PFSK-1 (cell line): ENCODE measurements around the gene CCSER1.

ENCODE experiments used
- FOXP2 ChIP-seq: optimal IDR thresholded peaks from 2 replicates; pipeline ENCODE3; 2011; ENCODE audit warnings: borderline replicate concordance, control low read depth, inconsistent platforms; ENCODE audit not compliant: insufficient read depth; ENCODE audit errors: extremely low read length, extremely low read depth
- POLR2AphosphoS5 ChIP-seq: IDR thresholded peaks from 2 replicates; pipeline ENCODE4 v1.6.1; 2012; ENCODE audit warnings: low read depth, mild to moderate bottlenecking, control low read depth, low read length, moderate library complexity
- SIN3A ChIP-seq: IDR thresholded peaks from 2 replicates; pipeline ENCODE4 v1.6.1; 2012; ENCODE audit warnings: mild to moderate bottlenecking, low read length, moderate library complexity, borderline replicate concordance; ENCODE audit not compliant: insufficient read depth
- TAF1 ChIP-seq: IDR thresholded peaks from 2 replicates; pipeline ENCODE4 v1.6.1; 2012; ENCODE audit warnings: low read length, control low read depth, borderline replicate concordance; ENCODE audit not compliant: insufficient read depth
- TF ChIP-seq, protein P1 (sequence below), 2 experiments: IDR thresholded peaks; 2 replicates each; pipeline versions ENCODE4 v1.6.1 to v1.8.0; 2011 to 2012; ENCODE audit warnings: low read depth in 2 of 2, low read length in 2 of 2, control low read depth in 1 of 2, inconsistent platforms in 1 of 2, mild to moderate bottlenecking in 1 of 2, moderate library complexity in 1 of 2; ENCODE audit not compliant: insufficient read depth in 1 of 2

Gene CCSER1

DNA sequence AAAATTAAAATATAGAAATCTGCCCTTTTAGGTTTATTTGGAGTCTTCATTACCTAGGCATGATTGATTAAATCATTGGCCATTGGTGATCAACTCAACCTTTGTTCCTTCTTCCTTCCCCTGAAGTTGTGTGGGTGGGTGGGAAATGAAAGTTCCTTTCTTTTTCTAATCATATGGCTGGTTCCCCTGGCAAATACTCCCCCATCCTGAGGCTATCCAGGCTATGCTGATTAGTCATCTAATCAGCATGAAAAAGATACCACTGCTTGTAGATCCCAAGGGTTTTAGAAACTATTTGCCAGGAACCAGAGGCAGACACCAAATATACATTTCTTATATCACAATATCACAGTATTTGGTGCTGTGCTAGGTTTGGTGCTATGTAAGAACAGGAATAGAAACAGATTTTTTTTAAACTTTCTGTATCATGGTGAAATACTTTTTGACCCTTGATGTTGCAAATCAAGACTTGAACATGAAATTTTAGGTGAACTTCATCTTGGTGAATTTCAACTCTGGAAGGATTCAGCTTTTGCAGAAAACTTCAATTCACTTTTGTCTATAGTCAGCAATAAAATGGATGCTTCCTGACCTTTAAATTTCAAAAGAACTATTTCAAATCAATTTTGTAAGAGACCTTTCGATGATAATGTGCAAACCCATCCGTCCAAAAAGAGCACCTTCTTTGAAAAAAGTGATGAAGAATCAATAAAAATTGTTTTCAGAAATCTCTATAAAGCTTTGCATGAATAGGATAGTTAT is 71.1 kb downstream of the CCSER1 start:
- TF ChIP-seq FOXP2 = no peak
- TF ChIP-seq, protein P1, sequence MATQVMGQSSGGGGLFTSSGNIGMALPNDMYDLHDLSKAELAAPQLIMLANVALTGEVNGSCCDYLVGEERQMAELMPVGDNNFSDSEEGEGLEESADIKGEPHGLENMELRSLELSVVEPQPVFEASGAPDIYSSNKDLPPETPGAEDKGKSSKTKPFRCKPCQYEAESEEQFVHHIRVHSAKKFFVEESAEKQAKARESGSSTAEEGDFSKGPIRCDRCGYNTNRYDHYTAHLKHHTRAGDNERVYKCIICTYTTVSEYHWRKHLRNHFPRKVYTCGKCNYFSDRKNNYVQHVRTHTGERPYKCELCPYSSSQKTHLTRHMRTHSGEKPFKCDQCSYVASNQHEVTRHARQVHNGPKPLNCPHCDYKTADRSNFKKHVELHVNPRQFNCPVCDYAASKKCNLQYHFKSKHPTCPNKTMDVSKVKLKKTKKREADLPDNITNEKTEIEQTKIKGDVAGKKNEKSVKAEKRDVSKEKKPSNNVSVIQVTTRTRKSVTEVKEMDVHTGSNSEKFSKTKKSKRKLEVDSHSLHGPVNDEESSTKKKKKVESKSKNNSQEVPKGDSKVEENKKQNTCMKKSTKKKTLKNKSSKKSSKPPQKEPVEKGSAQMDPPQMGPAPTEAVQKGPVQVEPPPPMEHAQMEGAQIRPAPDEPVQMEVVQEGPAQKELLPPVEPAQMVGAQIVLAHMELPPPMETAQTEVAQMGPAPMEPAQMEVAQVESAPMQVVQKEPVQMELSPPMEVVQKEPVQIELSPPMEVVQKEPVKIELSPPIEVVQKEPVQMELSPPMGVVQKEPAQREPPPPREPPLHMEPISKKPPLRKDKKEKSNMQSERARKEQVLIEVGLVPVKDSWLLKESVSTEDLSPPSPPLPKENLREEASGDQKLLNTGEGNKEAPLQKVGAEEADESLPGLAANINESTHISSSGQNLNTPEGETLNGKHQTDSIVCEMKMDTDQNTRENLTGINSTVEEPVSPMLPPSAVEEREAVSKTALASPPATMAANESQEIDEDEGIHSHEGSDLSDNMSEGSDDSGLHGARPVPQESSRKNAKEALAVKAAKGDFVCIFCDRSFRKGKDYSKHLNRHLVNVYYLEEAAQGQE (IDR thresholded peaks at IDR 0.05; ENCODE audit: insufficient read depth in 1 of 2, low read depth in 2 of 2, low read length in 2 of 2) = no peak
- no peak for TF ChIP-seq TAF1
- no peak for TF ChIP-seq SIN3A
- no peak for TF ChIP-seq POLR2AphosphoS5

DNA sequence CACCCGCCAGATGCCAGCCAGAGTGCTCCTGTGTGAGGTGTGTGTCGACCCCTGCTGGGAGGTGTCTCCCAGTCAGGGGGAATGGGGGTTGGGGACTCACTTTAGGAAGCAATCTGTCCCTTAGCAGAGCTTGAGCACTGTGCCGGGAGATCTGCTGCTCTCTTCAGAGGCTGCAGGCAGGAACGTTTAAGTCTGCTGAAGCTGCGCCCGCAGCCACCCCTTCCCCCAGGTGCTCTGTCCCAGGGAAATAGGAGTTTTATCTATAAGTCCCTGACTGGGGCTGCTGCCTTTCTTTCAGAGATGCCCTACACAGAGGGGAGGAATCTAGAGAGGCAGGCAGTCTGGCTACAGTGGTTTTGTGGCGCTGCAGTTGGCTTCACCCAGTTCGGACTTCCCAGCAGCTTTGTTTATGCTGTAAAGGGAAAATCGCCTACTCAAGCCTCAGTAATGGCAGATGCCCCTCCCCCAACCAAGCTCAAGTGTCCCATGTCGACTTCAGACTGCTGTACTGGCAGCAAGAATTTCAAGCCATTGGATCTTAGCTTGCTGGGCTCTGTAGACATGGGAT is 80.8 kb downstream of the CCSER1 start:
- no peak for TF ChIP-seq POLR2AphosphoS5

DNA sequence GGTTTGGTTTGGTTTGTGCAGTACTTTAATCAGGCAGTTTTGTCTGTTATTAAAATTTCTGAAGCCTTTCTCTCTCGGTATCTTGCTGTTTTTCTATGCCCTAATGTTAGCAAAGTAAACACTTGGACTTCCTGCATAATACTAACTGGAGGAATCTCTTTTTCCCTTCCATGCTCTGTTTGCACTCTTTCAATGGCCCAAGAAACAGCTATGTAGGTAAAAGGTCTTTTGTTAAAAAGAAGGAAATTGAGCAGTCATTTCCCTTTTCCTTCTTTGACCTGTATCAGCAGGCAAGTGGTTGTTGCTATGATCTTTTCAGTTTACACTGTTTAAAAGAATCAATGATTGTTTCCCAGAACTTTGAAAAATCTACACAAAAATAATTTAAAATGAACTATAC is 82.7 kb downstream of the CCSER1 start:
- TF ChIP-seq FOXP2 = no peak
- no peak for TF ChIP-seq TAF1
- TF ChIP-seq SIN3A = no peak
- TF ChIP-seq POLR2AphosphoS5 = no peak
- TF ChIP-seq, protein P1 (IDR thresholded peaks at IDR 0.05; ENCODE audit: insufficient read depth in 1 of 2, low read depth in 2 of 2, low read length in 2 of 2) = no peak

DNA sequence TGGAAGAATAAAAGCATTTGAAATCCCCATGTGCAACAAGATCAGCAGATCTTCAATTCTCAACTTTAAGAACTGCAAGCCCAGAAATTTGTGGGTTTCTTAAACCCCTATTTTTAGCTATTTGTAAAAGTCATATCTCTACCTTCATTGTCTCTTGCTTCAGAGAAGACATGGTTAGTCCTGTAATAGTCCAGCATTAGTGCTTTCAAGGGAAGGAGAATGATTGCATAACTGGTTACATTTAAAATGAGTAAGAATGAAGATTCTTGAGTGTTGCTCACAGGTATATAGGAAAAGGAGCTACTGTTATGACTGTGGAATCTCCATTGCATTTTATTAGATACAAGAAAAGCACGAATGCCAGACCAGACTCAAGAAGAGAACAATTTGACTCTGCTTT is 84.0 kb downstream of the CCSER1 start:
- TF ChIP-seq FOXP2 (no peak), SIN3A (no peak), TAF1 (no peak), POLR2AphosphoS5 (no peak)
- TF ChIP-seq, protein P1 (IDR thresholded peaks at IDR 0.05; ENCODE audit: insufficient read depth in 1 of 2, low read depth in 2 of 2, low read length in 2 of 2) = no peak

DNA sequence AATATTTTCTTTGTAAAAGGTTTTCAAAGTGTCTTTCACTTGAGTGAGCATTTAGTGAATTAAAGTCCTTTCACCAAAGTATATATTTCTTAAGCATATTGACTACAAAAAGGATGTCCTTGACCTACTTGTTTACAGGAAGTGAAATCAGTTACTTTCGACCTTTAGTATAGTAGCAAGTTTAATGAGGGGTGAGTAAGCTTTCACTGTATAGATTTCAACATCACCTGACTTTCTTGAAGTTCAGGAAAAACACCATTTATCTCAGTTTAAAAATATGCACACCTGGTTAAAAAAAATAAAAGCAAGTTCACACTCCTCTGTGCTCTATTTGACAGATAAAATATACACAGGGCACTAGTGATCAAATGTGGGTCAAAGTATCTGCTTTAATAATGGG is 88.1 kb downstream of the CCSER1 start:
- no peak for TF ChIP-seq SIN3A
- TF ChIP-seq, protein P1 (IDR thresholded peaks at IDR 0.05; ENCODE audit: insufficient read depth in 1 of 2, low read depth in 2 of 2, low read length in 2 of 2) = no peak
- TF ChIP-seq FOXP2 = no peak
- TF ChIP-seq TAF1 = no peak
- TF ChIP-seq POLR2AphosphoS5 = no peak
